22Rv1 (cell line): ENCODE results near the gene STAMBP.

ENCODE experiments used
- ZFX ChIP-seq: fragments of 450-650 bp; IDR thresholded peaks from 2 replicates; pipeline ENCODE4 v1.6.1; 2017; ENCODE audit warnings: antibody characterized with exemption, borderline replicate concordance
- TF ChIP-seq, protein P1 (sequence below): fragments of 450-650 bp; IDR thresholded peaks from 2 replicates; pipeline ENCODE4 v1.5.1; 2017; ENCODE audit warnings: mild to moderate bottlenecking

DNA sequence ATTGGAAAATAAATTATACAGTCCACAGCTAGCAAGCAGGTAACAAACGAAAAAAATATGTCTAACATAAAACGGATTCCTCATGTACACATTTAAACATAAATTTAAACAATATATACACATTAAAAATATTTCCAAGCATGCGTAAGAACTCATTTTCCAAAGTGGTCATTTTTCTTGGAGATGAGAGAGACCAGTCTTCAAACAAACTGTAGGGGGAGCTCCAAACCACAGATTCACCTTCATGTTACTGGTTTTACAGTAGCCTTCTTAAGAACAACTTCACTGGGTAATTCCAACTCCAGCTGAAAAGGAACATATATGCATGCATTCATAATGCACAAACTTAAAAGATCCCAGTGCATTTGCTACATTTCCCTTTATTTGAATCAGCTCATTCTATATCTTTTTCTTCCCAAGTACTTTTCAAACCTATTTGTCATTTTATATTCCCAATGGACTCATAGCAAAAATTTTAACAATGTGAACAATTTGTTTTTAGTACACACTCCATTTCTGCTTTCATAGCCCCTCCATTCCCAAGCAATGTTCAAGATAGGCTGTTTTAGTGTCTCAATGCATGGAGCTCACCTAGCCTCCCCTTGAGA, 4.7 kb upstream of the STAMBP start:
- TF ChIP-seq, protein P1, sequence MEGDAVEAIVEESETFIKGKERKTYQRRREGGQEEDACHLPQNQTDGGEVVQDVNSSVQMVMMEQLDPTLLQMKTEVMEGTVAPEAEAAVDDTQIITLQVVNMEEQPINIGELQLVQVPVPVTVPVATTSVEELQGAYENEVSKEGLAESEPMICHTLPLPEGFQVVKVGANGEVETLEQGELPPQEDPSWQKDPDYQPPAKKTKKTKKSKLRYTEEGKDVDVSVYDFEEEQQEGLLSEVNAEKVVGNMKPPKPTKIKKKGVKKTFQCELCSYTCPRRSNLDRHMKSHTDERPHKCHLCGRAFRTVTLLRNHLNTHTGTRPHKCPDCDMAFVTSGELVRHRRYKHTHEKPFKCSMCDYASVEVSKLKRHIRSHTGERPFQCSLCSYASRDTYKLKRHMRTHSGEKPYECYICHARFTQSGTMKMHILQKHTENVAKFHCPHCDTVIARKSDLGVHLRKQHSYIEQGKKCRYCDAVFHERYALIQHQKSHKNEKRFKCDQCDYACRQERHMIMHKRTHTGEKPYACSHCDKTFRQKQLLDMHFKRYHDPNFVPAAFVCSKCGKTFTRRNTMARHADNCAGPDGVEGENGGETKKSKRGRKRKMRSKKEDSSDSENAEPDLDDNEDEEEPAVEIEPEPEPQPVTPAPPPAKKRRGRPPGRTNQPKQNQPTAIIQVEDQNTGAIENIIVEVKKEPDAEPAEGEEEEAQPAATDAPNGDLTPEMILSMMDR, result peak; percentile 89
- TF ChIP-seq ZFX, result no peak
